BJ (cell line): ENCODE measurements around the gene PARD3B. TPM values are rescaled to one million over a fixed set of nuclear protein-coding genes. Genes with fewer than 3 reads are reported as not detected.

Experiments used
- CTCF ChIA-PET: fragments of 350-600 bp; formaldehyde crosslinking; extraction: SDS; loops from one replicate; lab custom pipeline; 2021; ENCODE audit warnings: antibody characterized with exemption, inconsistent platforms; lab: Yijun Ruan, JAX
- POLR2A ChIA-PET: fragments of 300-600 bp; sonication (Branson Sonifier 250); formaldehyde crosslinking; extraction: SDS; loops from one replicate; lab custom pipeline; 2021; ENCODE audit warnings: antibody characterized with exemption; lab: Charles Lee
- DNase-seq: peaks from one replicate; pipeline ENCODE4 v3.0.0-alpha.2; 2011; ENCODE audit warnings: low read depth
- H3K27me3 ChIP-seq: 2 replicates; pipeline ENCODE4 v1.6.0; 2011; ENCODE audit warnings: low read length; ENCODE audit not compliant: control insufficient read depth, insufficient read depth
- H3K36me3 ChIP-seq: 2 replicates; pipeline ENCODE4 v1.5.1; 2011; ENCODE audit warnings: low read length; ENCODE audit not compliant: control insufficient read depth, insufficient read depth
- H3K4me3 ChIP-seq: 2 replicates; pipeline ENCODE4 v1.5.1; 2011; ENCODE audit warnings: low read depth, mild to moderate bottlenecking, control low read depth, low read length
- polyA plus RNA-seq: library from polyadenylated mRNA; depleted of rRNA; stranded (reverse); fragments of >200 nt; gene quantifications from 2 replicates; pipeline ENCODE4 v1.2.3, GENCODE V29; 2011
- TF ChIP-seq, protein P1 (sequence below): IDR thresholded peaks from 2 replicates; pipeline ENCODE4 v1.5.1; 2011; ENCODE audit warnings: low read depth, mild to moderate bottlenecking, control low read depth, inconsistent platforms, low read length, moderate library complexity; ENCODE audit not compliant: insufficient read depth

Gene PARD3B
- polyA plus RNA-seq, 1 experiment, result 7.1 TPM

DNA sequence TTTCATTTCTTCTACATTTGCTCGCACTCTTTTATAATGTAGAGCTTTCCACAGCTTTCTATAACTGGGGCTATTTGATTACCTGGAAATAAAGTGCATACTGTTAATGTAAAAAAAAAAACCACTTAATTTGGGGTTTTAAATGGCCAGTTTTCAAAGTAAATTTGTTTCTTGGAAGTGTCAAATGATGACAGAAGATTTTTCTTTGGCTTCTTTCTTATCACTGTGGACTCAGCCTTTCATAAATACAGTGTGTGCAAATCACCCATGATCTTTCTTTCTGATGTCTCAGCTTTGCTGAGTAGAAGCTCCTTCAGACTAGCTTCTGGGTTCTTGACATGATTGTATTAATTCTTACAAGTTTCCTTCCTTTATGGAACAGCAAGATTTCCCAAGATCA is 525.6 kb downstream of the PARD3B start:
- H3K27me3 ChIP-seq, result no peaks in the 10 kb centered on the region
- POLR2A ChIA-PET, result no interaction called here
- no peak for DNase-seq
- CTCF ChIA-PET, result no interaction called here
- H3K4me3 ChIP-seq, result no peak overlapping the region
- TF ChIP-seq, protein P1, sequence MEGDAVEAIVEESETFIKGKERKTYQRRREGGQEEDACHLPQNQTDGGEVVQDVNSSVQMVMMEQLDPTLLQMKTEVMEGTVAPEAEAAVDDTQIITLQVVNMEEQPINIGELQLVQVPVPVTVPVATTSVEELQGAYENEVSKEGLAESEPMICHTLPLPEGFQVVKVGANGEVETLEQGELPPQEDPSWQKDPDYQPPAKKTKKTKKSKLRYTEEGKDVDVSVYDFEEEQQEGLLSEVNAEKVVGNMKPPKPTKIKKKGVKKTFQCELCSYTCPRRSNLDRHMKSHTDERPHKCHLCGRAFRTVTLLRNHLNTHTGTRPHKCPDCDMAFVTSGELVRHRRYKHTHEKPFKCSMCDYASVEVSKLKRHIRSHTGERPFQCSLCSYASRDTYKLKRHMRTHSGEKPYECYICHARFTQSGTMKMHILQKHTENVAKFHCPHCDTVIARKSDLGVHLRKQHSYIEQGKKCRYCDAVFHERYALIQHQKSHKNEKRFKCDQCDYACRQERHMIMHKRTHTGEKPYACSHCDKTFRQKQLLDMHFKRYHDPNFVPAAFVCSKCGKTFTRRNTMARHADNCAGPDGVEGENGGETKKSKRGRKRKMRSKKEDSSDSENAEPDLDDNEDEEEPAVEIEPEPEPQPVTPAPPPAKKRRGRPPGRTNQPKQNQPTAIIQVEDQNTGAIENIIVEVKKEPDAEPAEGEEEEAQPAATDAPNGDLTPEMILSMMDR, result no peak
- H3K36me3 ChIP-seq, result no peaks in the 10 kb centered on the region

DNA sequence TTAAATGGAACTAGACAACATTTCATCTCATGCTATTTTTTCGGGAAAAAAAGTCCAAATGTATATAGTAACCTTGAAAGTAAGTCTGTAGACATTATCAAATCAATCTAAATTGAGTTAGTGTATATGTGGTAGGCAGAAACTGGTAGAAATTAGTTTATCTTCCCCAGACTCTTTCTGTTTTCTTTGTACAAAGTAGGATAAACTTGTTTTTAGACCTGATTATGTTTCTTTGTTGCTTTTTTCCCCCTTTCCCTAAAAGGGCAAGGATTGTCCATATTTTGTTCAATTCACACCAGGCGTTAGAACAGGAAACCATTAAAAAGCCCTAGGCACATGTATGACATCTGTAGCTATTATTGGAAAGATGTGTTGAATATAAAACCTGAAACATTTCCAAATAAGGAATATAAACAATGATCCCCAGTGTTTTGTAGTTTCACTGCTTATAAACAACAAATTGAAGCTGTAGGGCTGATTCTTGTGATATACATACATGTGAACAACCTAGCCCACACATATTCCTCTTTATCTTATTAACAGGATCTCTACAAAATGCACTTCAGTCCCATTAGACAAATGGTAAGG is 528.3 kb downstream of the PARD3B start:
- Histone ChIP-seq H3K27me3 (no peaks in the 10 kb centered on the region), H3K4me3 (no peak overlapping the region), H3K36me3 (no peaks in the 10 kb centered on the region)
- TF ChIP-seq, protein P1, result no peak
- DNase-seq, result no peak
- POLR2A ChIA-PET, result no interaction called here
- CTCF ChIA-PET, result no interaction called here

DNA sequence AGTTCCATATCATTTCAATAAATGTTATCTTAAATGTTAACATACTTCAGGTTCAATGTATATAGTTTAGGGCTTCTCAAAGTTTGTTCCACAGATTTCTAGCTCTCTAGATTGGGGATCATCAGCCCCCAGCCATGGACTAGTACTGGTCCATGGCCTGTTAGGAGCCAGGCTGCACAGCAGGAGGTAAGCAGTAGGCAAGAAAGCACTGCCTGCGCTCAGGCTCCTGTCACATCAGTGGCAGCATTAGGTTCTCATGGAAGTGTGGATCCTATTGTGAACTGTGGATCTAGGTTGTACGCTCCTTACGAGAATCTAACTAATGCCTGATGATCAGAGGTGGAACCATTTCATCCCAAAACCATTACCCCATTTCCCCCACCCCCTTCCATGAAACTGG is 531.1 kb downstream of the PARD3B start:
- POLR2A ChIA-PET, result no interaction called here
- H3K27me3 ChIP-seq, result no peaks in the 10 kb centered on the region
- DNase-seq, result no peak
- no peak overlapping the region for H3K4me3 ChIP-seq
- TF ChIP-seq, protein P1, result no peak
- CTCF ChIA-PET, result no interaction called here
- H3K36me3 ChIP-seq, result no peaks in the 10 kb centered on the region

DNA sequence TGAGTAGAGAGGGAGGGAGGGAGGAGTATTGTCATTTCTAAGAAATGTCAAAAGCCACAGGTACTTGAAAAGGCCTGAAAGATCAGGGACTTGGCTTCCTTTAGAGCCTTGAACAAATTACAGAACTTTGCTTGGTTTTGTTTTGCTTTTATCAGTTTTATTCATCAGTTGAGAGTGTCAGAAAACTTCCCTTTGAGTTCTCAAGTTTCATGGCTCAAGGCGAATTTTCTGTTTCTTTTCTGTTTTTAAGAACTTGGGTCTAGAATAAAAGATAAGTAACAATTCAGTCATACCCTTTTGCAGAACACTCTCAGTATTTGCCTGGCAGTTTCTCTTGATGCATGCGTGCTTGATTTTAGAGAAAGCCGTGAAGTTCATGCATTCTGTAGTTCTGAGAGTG is 531.9 kb downstream of the PARD3B start:
- no peak overlapping the region for H3K4me3 ChIP-seq
- TF ChIP-seq, protein P1, result no peak
- DNase-seq, result no peak
- POLR2A ChIA-PET, result no interaction called here
- H3K36me3 ChIP-seq, result no peaks in the 10 kb centered on the region
- CTCF ChIA-PET, result no interaction called here
- no peaks in the 10 kb centered on the region for H3K27me3 ChIP-seq

DNA sequence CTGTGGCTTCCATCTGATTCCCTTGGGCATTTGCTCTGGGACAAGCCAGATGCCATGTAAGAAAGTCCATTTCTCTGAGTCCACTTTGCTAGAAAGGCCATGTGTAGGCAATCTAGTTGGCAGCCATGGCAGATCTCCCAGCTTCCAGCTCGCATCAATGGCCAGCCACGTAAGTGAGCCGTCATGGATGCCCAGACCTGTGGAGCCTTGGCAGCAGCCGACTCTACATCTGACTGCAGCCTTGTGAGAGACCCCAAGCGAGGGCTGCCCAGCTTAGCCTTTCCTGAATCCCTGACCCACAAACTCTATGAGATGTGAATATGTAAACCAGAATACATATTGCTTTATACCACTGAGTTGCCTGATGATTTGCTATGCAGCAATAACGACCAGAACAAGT is 533.5 kb downstream of the PARD3B start:
- Histone ChIP-seq H3K27me3 (no peaks in the 10 kb centered on the region), H3K36me3 (no peaks in the 10 kb centered on the region), H3K4me3 (no peak overlapping the region)
- no peak for DNase-seq
- CTCF ChIA-PET, result no interaction called here
- TF ChIP-seq, protein P1, result no peak
- POLR2A ChIA-PET, result no interaction called here
